ENCODE results near the gene C5orf58.

Gene C5orf58

DNA sequence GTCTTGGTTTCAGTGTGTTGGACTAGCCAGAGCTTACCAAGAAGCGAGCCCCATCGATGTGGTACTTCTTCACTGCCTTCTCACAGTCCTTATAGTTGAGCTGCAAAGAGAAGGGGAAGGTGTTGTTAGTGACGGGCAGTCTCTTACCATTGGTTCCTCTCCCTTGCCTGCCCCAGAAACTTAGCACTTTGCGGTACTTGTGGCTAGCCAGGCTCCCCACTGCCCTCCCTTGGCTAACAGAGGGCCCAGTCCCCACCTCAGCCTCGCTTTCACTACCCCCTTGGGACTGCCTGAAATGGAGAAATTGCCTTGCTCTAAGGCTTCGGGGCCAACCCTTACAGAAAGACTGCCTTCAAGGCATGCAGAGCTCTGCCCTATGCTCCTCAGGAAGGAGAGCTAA, 60.5 kb downstream of the C5orf58 start:
- Mint-ChIP-seq H3K4me3 (peak overlapping the region; percentile 95 to 99), H3K4me1 (peaks cover 63% of the 10 kb centered on the region), H3K27ac (peak overlapping the region; percentile 75 to 82), H3K9me3 (peaks cover 0 to 10% of the 10 kb centered on the region in 2 donors), H3K27me3 (no peaks in the 10 kb centered on the region)
- ATAC-seq: peak; percentile 79
- peak; percentile 68 to 84 for DNase-seq

DNA sequence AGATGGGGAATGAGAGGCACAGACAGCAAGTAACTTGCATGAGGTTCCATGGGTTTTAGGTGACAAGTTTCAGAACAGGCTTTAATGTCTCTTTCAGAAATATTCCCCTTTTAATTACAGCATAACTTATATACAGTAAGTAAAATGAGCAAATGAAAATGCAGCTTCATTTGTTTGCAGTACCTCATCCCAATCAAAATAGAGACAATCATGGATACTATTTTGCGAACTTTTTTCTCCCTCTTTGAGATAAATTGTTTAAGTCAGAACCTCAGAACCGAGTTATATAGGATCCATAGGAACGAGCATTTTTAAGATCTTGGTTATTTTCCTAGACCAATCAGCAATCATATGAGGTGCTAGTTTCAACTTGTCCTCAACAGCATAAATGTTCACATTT, 61.3 kb downstream of the C5orf58 start:
- Mint-ChIP-seq H3K4me1 (peaks cover 63% of the 10 kb centered on the region), H3K27ac (peak overlapping the region in 1 of 2 donors; percentile 62), H3K9me3 (peaks cover 0 to 10% of the 10 kb centered on the region in 2 donors), H3K4me3 (peak overlapping the region; percentile 95 to 99), H3K27me3 (no peaks in the 10 kb centered on the region)
- ATAC-seq (no peak), DNase-seq (no peak)

DNA sequence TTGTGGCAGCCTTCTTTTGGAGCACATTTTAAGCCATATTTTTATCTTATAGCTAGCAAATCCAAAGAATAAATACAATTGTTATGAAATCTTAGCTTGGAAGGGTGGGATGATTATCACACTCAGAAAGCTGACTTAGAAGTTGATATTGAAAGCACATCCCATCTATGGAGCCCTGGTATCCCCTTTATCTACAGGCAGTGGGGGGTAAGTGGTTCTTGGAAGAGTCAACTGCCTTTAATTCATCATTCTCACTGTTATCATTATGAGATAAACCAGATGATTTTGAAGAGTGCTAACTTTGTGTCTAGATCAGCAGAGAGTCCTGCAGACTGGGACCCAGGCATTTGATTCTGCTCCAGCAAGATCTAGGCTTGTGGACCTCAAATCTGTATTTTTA, 61.8 kb downstream of the C5orf58 start:
- peaks cover 63% of the 10 kb centered on the region for H3K4me1 Mint-ChIP-seq
- ATAC-seq: no peak
- no peaks in the 10 kb centered on the region for H3K27me3 Mint-ChIP-seq
- peak overlapping the region; percentile 95 to 99 for H3K4me3 Mint-ChIP-seq
- DNase-seq: no peak
- H3K27ac Mint-ChIP-seq: peak overlapping the region in 1 of 2 donors; percentile 47
- H3K9me3 Mint-ChIP-seq: peaks cover 0 to 9% of the 10 kb centered on the region in 2 donors

All from stimulated activated naive CD8-positive, alpha-beta T cell treated with anti-CD3 and anti-CD28 coated beads, Interleukin-15, amount 100 ng/mL, for 72 hours (primary cell).